ENCODE data around the gene SFRP2.

DNA sequence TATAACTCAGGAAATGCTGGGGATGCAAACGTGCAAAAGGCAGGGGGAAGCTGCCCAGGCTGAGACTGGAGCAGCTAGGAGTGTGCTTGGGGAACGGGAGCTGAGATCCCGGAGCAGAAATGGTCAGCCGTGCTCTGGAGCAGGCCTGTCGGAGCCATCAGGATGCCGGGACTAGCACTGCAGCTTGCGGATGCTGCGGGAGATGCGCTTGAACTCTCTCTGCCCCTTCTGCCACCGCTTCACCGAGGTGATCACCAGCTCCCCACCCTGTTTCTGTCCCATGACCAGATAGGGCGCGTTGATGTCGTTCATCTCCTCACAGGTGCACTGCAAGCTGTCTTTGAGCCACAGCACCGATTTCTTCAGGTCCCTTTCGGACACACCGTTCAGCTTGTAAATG lies 7.6 kb downstream of the SFRP2 start:
- TF ChIP-seq, protein P1, sequence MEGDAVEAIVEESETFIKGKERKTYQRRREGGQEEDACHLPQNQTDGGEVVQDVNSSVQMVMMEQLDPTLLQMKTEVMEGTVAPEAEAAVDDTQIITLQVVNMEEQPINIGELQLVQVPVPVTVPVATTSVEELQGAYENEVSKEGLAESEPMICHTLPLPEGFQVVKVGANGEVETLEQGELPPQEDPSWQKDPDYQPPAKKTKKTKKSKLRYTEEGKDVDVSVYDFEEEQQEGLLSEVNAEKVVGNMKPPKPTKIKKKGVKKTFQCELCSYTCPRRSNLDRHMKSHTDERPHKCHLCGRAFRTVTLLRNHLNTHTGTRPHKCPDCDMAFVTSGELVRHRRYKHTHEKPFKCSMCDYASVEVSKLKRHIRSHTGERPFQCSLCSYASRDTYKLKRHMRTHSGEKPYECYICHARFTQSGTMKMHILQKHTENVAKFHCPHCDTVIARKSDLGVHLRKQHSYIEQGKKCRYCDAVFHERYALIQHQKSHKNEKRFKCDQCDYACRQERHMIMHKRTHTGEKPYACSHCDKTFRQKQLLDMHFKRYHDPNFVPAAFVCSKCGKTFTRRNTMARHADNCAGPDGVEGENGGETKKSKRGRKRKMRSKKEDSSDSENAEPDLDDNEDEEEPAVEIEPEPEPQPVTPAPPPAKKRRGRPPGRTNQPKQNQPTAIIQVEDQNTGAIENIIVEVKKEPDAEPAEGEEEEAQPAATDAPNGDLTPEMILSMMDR (conservative IDR thresholded peaks at IDR 0.05; ENCODE audit: low read length), result no peak
- TF ChIP-seq EZH2phosphoT487 (IDR thresholded peaks at IDR 0.05; ENCODE audit: borderline replicate concordance, low read depth, low read length), result no peak
